HepG2 (cell line): ENCODE data around the gene GPX7. TPM values are rescaled to one million over a fixed set of nuclear protein-coding genes. Genes with fewer than 3 reads are reported as not detected.

ENCODE experiments used
- CEBPB ChIP-seq: IDR thresholded peaks from 2 replicates; pipeline ENCODE4 v1.6.1; 2011; ENCODE audit warnings: low read depth, low read length, improper control_type of control experiment, borderline replicate concordance
- DDIT3 ChIP-seq: sonication (generic); formaldehyde crosslinking; IDR thresholded peaks from 2 replicates; pipeline ENCODE4 v1.4.0; 2020; ENCODE audit warnings: mild to moderate bottlenecking, missing genetic modification reagents
- FUBP1 ChIP-seq: sonication (generic); formaldehyde crosslinking; IDR thresholded peaks from 2 replicates; pipeline ENCODE4 v1.5.1; 2020; ENCODE audit warnings: missing genetic modification reagents, mild to moderate bottlenecking, borderline replicate concordance
- HMG20A ChIP-seq: IDR thresholded peaks from 2 replicates; pipeline ENCODE4 v1.6.1; 2016; ENCODE audit warnings: borderline replicate concordance
- HMG20B ChIP-seq: conservative IDR thresholded peaks from 2 replicates; pipeline ENCODE4 v1.6.1; 2016; ENCODE audit warnings: missing genetic modification reagents, missing compliant biosample characterization
- KDM2A ChIP-seq: sonication (generic); formaldehyde crosslinking; IDR thresholded peaks from 2 replicates; pipeline ENCODE4 v1.4.0; 2020; ENCODE audit warnings: low read depth, missing genetic modification reagents, borderline replicate concordance
- NFIB ChIP-seq: sonication (generic); formaldehyde crosslinking; IDR thresholded peaks from 2 replicates; pipeline ENCODE4 v1.9.0; 2021; ENCODE audit warnings: missing genetic modification reagents, mild to moderate bottlenecking, borderline replicate concordance
- PAF1 ChIP-seq: IDR thresholded peaks from 2 replicates; pipeline ENCODE4 v1.6.1; 2016; ENCODE audit warnings: missing genetic modification reagents, missing compliant biosample characterization
- PATZ1 ChIP-seq: sonication (generic); formaldehyde crosslinking; IDR thresholded peaks from 2 replicates; pipeline ENCODE4 v1.4.0; 2020; ENCODE audit warnings: missing genetic modification reagents
- SOX6 ChIP-seq, 2 experiments: fragments of 450-650 bp in 1 of 2; sonication (generic) in 1 of 2; formaldehyde crosslinking in 1 of 2; IDR thresholded peaks; 2 replicates each; pipeline versions ENCODE4 v1.4.0 to v1.6.1; 2017 to 2020; ENCODE audit warnings: antibody characterized with exemption in 1 of 2, mild to moderate bottlenecking in 1 of 2, missing genetic modification reagents in 1 of 2
- ZFYVE20 ChIP-seq: sonication (generic); formaldehyde crosslinking; IDR thresholded peaks from 2 replicates; pipeline ENCODE4 v1.8.0; 2023; ENCODE audit warnings: low read depth, mild to moderate bottlenecking, moderate library complexity, missing genetic modification reagents, borderline replicate concordance
- ZNF614 ChIP-seq: IDR thresholded peaks from 2 replicates; pipeline ENCODE4 v1.6.1; 2018; ENCODE audit warnings: missing biosample characterization, missing genetic modification reagents, inconsistent platforms, borderline replicate concordance
- ZNF710 ChIP-seq: sonication (generic); formaldehyde crosslinking; IDR thresholded peaks from 2 replicates; pipeline ENCODE4 v1.5.0; 2020; ENCODE audit warnings: mild to moderate bottlenecking, missing genetic modification reagents, borderline replicate concordance
- polyA plus RNA-seq, 8 experiments: library from polyadenylated mRNA; depleted of rRNA in 3 of 8; stranded (reverse) in 7 of 8; unstranded in 1 of 8; fragments of >200 nt; fragmentation: Illumina TruSeq in 4 of 8; extraction: Trizol in 4 of 8; gene quantifications; 2 replicates each; pipeline versions ENCODE4 v1.2.1 to v1.2.3, GENCODE V29; 2011 to 2016; ENCODE audit warnings: low read depth in 4 of 8, missing spikeins in 1 of 8, mixed read lengths in 1 of 8; ENCODE audit not compliant: insufficient read depth in 1 of 8
- total RNA-seq, 5 experiments: library from RNA; depleted of rRNA; stranded (reverse); fragments of >200 nt; fragmentation: Illumina TruSeq; extraction: Trizol; gene quantifications; 2 replicates each; pipeline ENCODE4 v1.2.3, GENCODE V29; 2016; ENCODE audit warnings: low read depth in 1 of 5

Gene GPX7
- total and polyA plus RNA-seq, 2 of the 13 experiments (the other 11 are each of a cell fraction or from before 2014, with no cell fraction given) = 14.1 to 16.2 TPM

GRCh38 chr1:52627028-52627427 lies 24.9 kb downstream of the GPX7 start (continued):
- TF ChIP-seq PATZ1 (CRISPR knock-in tag) = no peak
- TF ChIP-seq ZNF710 (CRISPR knock-in tag) = peak; percentile 80
- TF ChIP-seq PAF1 (CRISPR knock-in tag) = no peak
- TF ChIP-seq ZNF614 (CRISPR knock-in tag) = no peak
- no peak for TF ChIP-seq DDIT3 (CRISPR knock-in tag)
- no peak for TF ChIP-seq NFIB
- no peak for TF ChIP-seq HMG20A (CRISPR knock-in tag)
- no peak for TF ChIP-seq KDM2A
- no peak for TF ChIP-seq ZFYVE20 (CRISPR knock-in tag)
- no peak for TF ChIP-seq FUBP1 (CRISPR knock-in tag)
- no peak for TF ChIP-seq HMG20B (CRISPR knock-in tag)
- TF ChIP-seq SOX6 (IDR thresholded peaks at IDR 0.05) = no peak
- peak; percentile 26; the same call in 1 of the 2 replicates for TF ChIP-seq SOX6 (CRISPR knock-in tag; IDR thresholded peaks at IDR 0.05)
- peak; percentile 75 for TF ChIP-seq CEBPB
